Measurements from ENCODE around the gene EPC1.

The EPC1 gene

GRCh38 chr10:32332299-32332750, 14.6 kb downstream of the EPC1 start:
- DNase-seq (ENCODE audit: low spot score): peak; percentile 37

- DNase-seq (ENCODE audit: low spot score): no peak
Measured at GRCh38 chr10:32331606-32332005, 15.4 kb downstream of the EPC1 start.

GRCh38 chr10:32330214-32330613, 16.7 kb downstream of the EPC1 start:
- DNase-seq (ENCODE audit: low spot score): no peak

GRCh38 chr10:32329061-32329460, 17.9 kb downstream of the EPC1 start:
- no peak for DNase-seq (ENCODE audit: low spot score)

- DNase-seq (ENCODE audit: low spot score): no peak
Measured at GRCh38 chr10:32328499-32328898, 18.5 kb downstream of the EPC1 start.

GRCh38 chr10:32327364-32327691, 19.6 kb downstream of the EPC1 start:
- DNase-seq (ENCODE audit: low spot score): no peak

GRCh38 chr10:32326680-32327363, 20.1 kb downstream of the EPC1 start:
- DNase-seq (ENCODE audit: low spot score): no peak

GRCh38 chr10:32326119-32326518, 20.8 kb downstream of the EPC1 start:
- no peak for DNase-seq (ENCODE audit: low spot score)

GRCh38 chr10:32323051-32323450, 23.9 kb downstream of the EPC1 start:
- no peak for DNase-seq (ENCODE audit: low spot score)

- no peak for DNase-seq (ENCODE audit: low spot score)
Measured at GRCh38 chr10:32321016-32321631, 25.8 kb downstream of the EPC1 start.

- no peak for DNase-seq (ENCODE audit: low spot score)
Measured at GRCh38 chr10:32318476-32318896, 28.5 kb downstream of the EPC1 start.

- DNase-seq (ENCODE audit: low spot score): no peak
Measured at GRCh38 chr10:32317795-32318357, 29.1 kb downstream of the EPC1 start.

GRCh38 chr10:32315424-32315823, 31.5 kb downstream of the EPC1 start:
- no peak for DNase-seq (ENCODE audit: low spot score)

- DNase-seq (ENCODE audit: low spot score): no peak
Measured at GRCh38 chr10:32314588-32314987, 32.4 kb downstream of the EPC1 start.

- no peak for DNase-seq (ENCODE audit: low spot score)
Measured at GRCh38 chr10:32308027-32308603, 38.8 kb downstream of the EPC1 start.

GRCh38 chr10:32307609-32308008, 39.3 kb downstream of the EPC1 start:
- no peak for DNase-seq (ENCODE audit: low spot score)

- DNase-seq (ENCODE audit: low spot score): no peak
Measured at GRCh38 chr10:32299354-32299980, 47.5 kb downstream of the EPC1 start.

GRCh38 chr10:32298075-32298812, 48.7 kb downstream of the EPC1 start:
- DNase-seq (ENCODE audit: low spot score): no peak

GRCh38 chr10:32295027-32295426, 51.9 kb downstream of the EPC1 start:
- no peak for DNase-seq (ENCODE audit: low spot score)

- DNase-seq (ENCODE audit: low spot score): no peak
Measured at GRCh38 chr10:32293581-32293980, 53.4 kb downstream of the EPC1 start.

- DNase-seq (ENCODE audit: low spot score): no peak
Measured at GRCh38 chr10:32279795-32280194, 67.2 kb downstream of the EPC1 start.

GRCh38 chr10:32273336-32273735, 73.6 kb downstream of the EPC1 start:
- DNase-seq (ENCODE audit: low spot score): no peak

Data from COLO829 (cell line).